Mammary microvascular endothelial cell (primary cell): ENCODE results near the gene GNPDA2. TPM values are rescaled to one million over a fixed set of nuclear protein-coding genes. Genes with fewer than 3 reads are reported as not detected.

Source experiments
- total RNA-seq: library from RNA; depleted of rRNA; stranded (reverse); fragments of >200 nt; gene quantifications from 2 replicates; pipeline ENCODE4 v1.2.3, GENCODE V29; 2015

Gene GNPDA2
- 14.5 and 16.8 TPM in 2 replicates for total RNA-seq

GRCh38 chr4:44726038-44726871, at the start of gene GNPDA2:
Gene GNPDA2 (minus strand): TSS chr4:44726556. CDS start chr4:44722207, 4,349 bp downstream.

DNA sequence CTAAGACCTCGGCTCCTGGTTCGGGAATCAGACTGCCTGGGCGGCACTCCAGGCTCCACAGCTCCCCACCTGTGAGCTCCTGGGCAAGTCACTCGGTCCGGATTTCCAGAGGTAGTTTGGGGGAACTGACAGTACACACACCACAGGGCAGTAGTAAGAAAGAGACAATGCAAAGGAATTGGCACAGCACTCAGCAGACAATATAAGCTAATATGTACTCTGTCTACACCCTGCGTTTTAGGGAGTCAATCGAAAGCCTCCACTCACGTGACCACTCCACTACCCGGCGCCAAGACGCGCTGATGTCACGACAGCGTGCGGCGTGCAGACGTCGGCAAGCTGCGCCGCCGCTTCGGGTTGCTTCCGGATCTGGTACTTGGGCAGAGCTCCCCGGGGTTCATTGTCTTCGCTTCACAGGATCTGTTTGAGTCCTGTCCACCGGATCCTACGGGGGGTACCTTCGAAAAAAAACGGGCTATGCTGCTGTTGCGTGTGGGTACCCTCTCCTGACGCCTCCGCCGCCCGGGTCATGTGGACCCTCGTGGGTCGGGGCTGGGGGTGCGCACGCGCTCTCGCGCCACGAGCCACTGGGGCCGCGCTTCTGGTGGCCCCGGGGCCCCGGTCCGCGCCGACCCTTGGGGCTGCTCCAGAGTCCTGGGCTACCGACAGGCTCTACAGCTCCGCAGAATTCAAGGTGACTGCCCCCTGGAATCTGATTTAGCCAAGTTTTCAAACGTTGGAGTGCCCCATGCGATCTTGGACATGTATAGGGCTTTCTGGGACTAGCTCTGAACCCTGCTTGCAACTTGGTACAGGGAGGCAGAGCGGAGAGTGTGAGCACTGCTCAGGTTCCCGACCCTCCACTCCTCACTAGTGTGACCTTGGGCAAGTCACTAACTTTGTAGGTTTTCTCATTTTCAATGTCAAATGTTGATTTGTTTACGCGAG, 48.0 kb downstream of the GNPDA2 start, which contains the start of gene GUF1:
TSS of gene GUF1 (plus strand) at position 327 of the 948 bp plus-strand sequence. CDS start at position 530, 203 bp downstream.

Other genes with a start within 250 kb of the GNPDA2 start
- gene YIPF7, start 74.9 kb downstream of the GNPDA2 start, total RNA-seq = not detected in 2 replicates
- 9.4 TPM in 2 replicates for gene GUF1, start 48.1 kb downstream of the GNPDA2 start, total RNA-seq